A549 (cell line): ENCODE measurements around the gene ADPRHL1.

ENCODE experiments used
- ATOH8 ChIP-seq: fragments of 250-450 bp; sonication (Bioruptor Pico); IDR thresholded peaks from 2 replicates; pipeline ENCODE4 v1.5.0; 2020; ENCODE audit warnings: low read depth, mild to moderate bottlenecking, moderate library complexity
- CBX2 ChIP-seq: fragments of 200-600 bp; sonication (generic); IDR thresholded peaks from 2 replicates; pipeline ENCODE4 v1.6.1; 2016; ENCODE audit warnings: low read depth, mild to moderate bottlenecking, borderline replicate concordance
- CEBPB ChIP-seq, 2 experiments: fragments of >200 bp in 1 of 2; sonication (Bioruptor Twin) in 1 of 2; formaldehyde crosslinking in 1 of 2; IDR thresholded peaks; 2 replicates each; pipeline ENCODE4 v1.6.1; 2012 to 2016
- CHD2 ChIP-seq: fragments of 150-350 bp; IDR thresholded peaks from 2 replicates; pipeline ENCODE4 v1.6.1; 2014; ENCODE audit warnings: low read length; ENCODE audit not compliant: partially characterized antibody
- CTCF ChIP-seq: fragments of >200 bp; sonication (Bioruptor Twin); formaldehyde crosslinking; IDR thresholded peaks from 3 replicates; pipeline ENCODE4 v1.5.1; 2016
- EP300 ChIP-seq, 2 experiments: fragments of >200 bp; sonication (Bioruptor Twin); formaldehyde crosslinking; IDR thresholded peaks; 2 replicates in 1 of 2; 3 replicates in 1 of 2; pipeline ENCODE4 v1.6.1; 2016 to 2017
- ESRRA ChIP-seq: fragments of 150-350 bp; IDR thresholded peaks from 2 replicates; pipeline ENCODE4 v1.6.1; 2014; ENCODE audit warnings: mild to moderate bottlenecking, low read length, borderline replicate concordance
- HOXA7 ChIP-seq: fragments of 250-450 bp; sonication (Bioruptor Pico); IDR thresholded peaks from 2 replicates; pipeline ENCODE4 v1.5.0; 2020; ENCODE audit warnings: mild to moderate bottlenecking, moderate library complexity
- MAX ChIP-seq: IDR thresholded peaks from 2 replicates; pipeline ENCODE4 v1.6.1; 2012
- MAZ ChIP-seq: fragments of 150-350 bp; IDR thresholded peaks from 2 replicates; pipeline ENCODE4 v1.6.1; 2014; ENCODE audit warnings: antibody characterized with exemption, low read depth, low read length, borderline replicate concordance
- POLR2A ChIP-seq: IDR thresholded peaks from 2 replicates; pipeline ENCODE4 v1.6.1; 2012; ENCODE audit warnings: mild to moderate bottlenecking, low read length
- TFCP2L1 ChIP-seq: fragments of 250-450 bp; sonication (Bioruptor Pico); IDR thresholded peaks from 2 replicates; pipeline ENCODE4 v1.5.0; 2021; ENCODE audit warnings: mild to moderate bottlenecking
- ZFP36 ChIP-seq: fragments of 450-650 bp; IDR thresholded peaks from 2 replicates; pipeline ENCODE4 v1.6.1; 2014; ENCODE audit warnings: borderline replicate concordance; ENCODE audit not compliant: partially characterized antibody

GRCh38 chr13:113448545-113448884, 4.8 kb downstream of the ADPRHL1 start:
- TF ChIP-seq CTCF = no peak
- no peak for TF ChIP-seq CBX2
- TF ChIP-seq ZFP36 = no peak
- TF ChIP-seq CEBPB (IDR thresholded peaks at IDR 0.05) = no peak
- no peak for TF ChIP-seq ATOH8 (CRISPR knock-in tag)
- TF ChIP-seq POLR2A = no peak
- TF ChIP-seq TFCP2L1 (CRISPR knock-in tag) = no peak
- TF ChIP-seq EP300 (IDR thresholded peaks at IDR 0.05) = no peak
- no peak for TF ChIP-seq ESRRA
- TF ChIP-seq HOXA7 (CRISPR knock-in tag) = no peak
- no peak for TF ChIP-seq MAZ
- TF ChIP-seq CHD2 = no peak
- TF ChIP-seq MAX = no peak
